Measurements from ENCODE around the gene STX1B. TPM values are rescaled to one million over a fixed set of nuclear protein-coding genes. Genes with fewer than 3 reads are reported as not detected.

The STX1B gene
- total RNA-seq, 4 donors from 2014 or later, result 0.13 to 0.36 TPM; not detected in 2

- peaks cover 5 to 12% of the 10 kb centered on the region in 2 donors for H3K4me1 ChIP-seq
- no peak overlapping the region for H3K27ac ChIP-seq
- H3K9me3 ChIP-seq, result no peaks in the 10 kb centered on the region
- in situ Hi-C loops (cut with MboI; ENCODE audit: low sequenced_read_pairs in 4 of 4) (no loop called here), intact Hi-C loops (cut with DNase I; ENCODE audit: low total_unique reads) (no loop called here)
- no peak for ATAC-seq
- TF ChIP-seq POLR2A (IDR thresholded peaks at IDR 0.05) (no peak), CTCF (IDR thresholded peaks at IDR 0.05 in 4 of 5, conservative IDR thresholded peaks at IDR 0.05 in 1 of 5) (no peak)
- no peak overlapping the region for H3K4me3 ChIP-seq
- no peaks in the 10 kb centered on the region for H3K36me3 ChIP-seq
- no peak for DNase-seq
- H3K27me3 ChIP-seq, result no peaks in the 10 kb centered on the region
Measured at GRCh38 chr16:31025339-31025738, 14.9 kb upstream of the STX1B start.

- H3K4me1 ChIP-seq, result peaks cover 5 to 12% of the 10 kb centered on the region in 2 donors
- H3K9me3 ChIP-seq, result no peaks in the 10 kb centered on the region
- ATAC-seq (no peak), DNase-seq (no peak)
- H3K36me3 ChIP-seq, result no peaks in the 10 kb centered on the region
- H3K27ac ChIP-seq, result no peak overlapping the region
- no peaks in the 10 kb centered on the region for H3K27me3 ChIP-seq
- in situ Hi-C loops (cut with MboI; ENCODE audit: low sequenced_read_pairs in 4 of 4), result loop anchor here in 2 of 4 donors (25.0 kb wide), 2 partner anchors 139 to 839 kb away; partner anchors contain the start of genes PRSS36 (in 1 of the 2) and ZNF267 (in 1 of the 2)
- H3K4me3 ChIP-seq, result no peak overlapping the region
- TF ChIP-seq CTCF (IDR thresholded peaks at IDR 0.05 in 4 of 5, conservative IDR thresholded peaks at IDR 0.05 in 1 of 5), result no peak
- no peak for TF ChIP-seq POLR2A (IDR thresholded peaks at IDR 0.05)
- intact Hi-C loops (cut with DNase I; ENCODE audit: low total_unique reads), result no loop called here
Measured at GRCh38 chr16:31023627-31024226, 13.3 kb upstream of the STX1B start.

- H3K4me1 ChIP-seq, result peaks cover 5 to 12% of the 10 kb centered on the region in 2 donors
- no peaks in the 10 kb centered on the region for H3K36me3 ChIP-seq
- H3K4me3 ChIP-seq, result no peak overlapping the region
- H3K27me3 ChIP-seq, result no peaks in the 10 kb centered on the region
- in situ Hi-C loops (cut with MboI; ENCODE audit: low sequenced_read_pairs in 4 of 4), result loop anchor here in 2 of 4 donors (25.0 kb wide), 2 partner anchors 139 to 839 kb away; partner anchors contain the start of genes PRSS36 (in 1 of the 2) and ZNF267 (in 1 of the 2)
- no peaks in the 10 kb centered on the region for H3K9me3 ChIP-seq
- intact Hi-C loops (cut with DNase I; ENCODE audit: low total_unique reads), result no loop called here
- ATAC-seq (no peak), DNase-seq (no peak)
- TF ChIP-seq CTCF (IDR thresholded peaks at IDR 0.05 in 4 of 5, conservative IDR thresholded peaks at IDR 0.05 in 1 of 5) (no peak), POLR2A (IDR thresholded peaks at IDR 0.05) (no peak)
- H3K27ac ChIP-seq, result peak overlapping the region in 3 of 4 donors; percentile 67 to 73 (median 69)
Measured at GRCh38 chr16:31023252-31023602, 12.8 kb upstream of the STX1B start.

- H3K27ac ChIP-seq, result peak overlapping the region in 3 of 4 donors; percentile 67 to 73 (median 69)
- H3K4me3 ChIP-seq, result no peak overlapping the region
- peak; percentile 41 to 80 for DNase-seq
- peak; percentile 94 to 99 for ATAC-seq
- no peaks in the 10 kb centered on the region for H3K9me3 ChIP-seq
- no peaks in the 10 kb centered on the region for H3K27me3 ChIP-seq
- TF ChIP-seq CTCF (IDR thresholded peaks at IDR 0.05 in 4 of 5, conservative IDR thresholded peaks at IDR 0.05 in 1 of 5), result no peak
- TF ChIP-seq POLR2A (IDR thresholded peaks at IDR 0.05), result no peak
- no peaks in the 10 kb centered on the region for H3K36me3 ChIP-seq
- peaks cover 5 to 12% of the 10 kb centered on the region in 2 donors for H3K4me1 ChIP-seq
- intact Hi-C loops (cut with DNase I; ENCODE audit: low total_unique reads), result no loop called here
- in situ Hi-C loops (cut with MboI; ENCODE audit: low sequenced_read_pairs in 4 of 4), result loop anchor here in 2 of 4 donors (25.0 kb wide), 2 partner anchors 140 to 840 kb away; partner anchors contain the start of genes PRSS36 (in 1 of the 2) and ZNF267 (in 1 of the 2)
Measured at GRCh38 chr16:31022544-31023251, 12.3 kb upstream of the STX1B start.
